Dendritic cell treated with granulocyte-macrophage colony-stimulating factor and Interleukin-4, amounts not matched to agents 40 ng/mL and 50 ng/mL, for 4 days (primary cell): ENCODE measurements around the gene IPO5.

Source experiments
- H3K27ac Mint-ChIP-seq: one replicate; pipeline ENCODE4 v1.8.0; 2022; ENCODE audit warnings: mild to moderate bottlenecking, mixed read lengths
- H3K27me3 Mint-ChIP-seq: one replicate; pipeline ENCODE4 v1.8.0; 2022; ENCODE audit warnings: mild to moderate bottlenecking, mixed read lengths
- H3K36me3 Mint-ChIP-seq: one replicate; pipeline ENCODE4 v1.8.0; 2022; ENCODE audit warnings: low read depth, mixed read lengths
- H3K4me1 Mint-ChIP-seq: one replicate; pipeline ENCODE4 v1.8.0; 2022; ENCODE audit warnings: low read depth, mixed read lengths
- H3K4me3 Mint-ChIP-seq: one replicate; pipeline ENCODE4 v1.8.0; 2022; ENCODE audit warnings: mild to moderate bottlenecking, moderate library complexity, mixed read lengths
- H3K9me3 Mint-ChIP-seq: one replicate; pipeline ENCODE4 v1.8.0; 2022; ENCODE audit warnings: mixed read lengths
- intact Hi-C: fragments of 100-400 bp; cut with micrococcal nuclease; formaldehyde crosslinking; loops from one replicate; pipeline ENCODE4 v1.15.0; 2022

The IPO5 gene

DNA sequence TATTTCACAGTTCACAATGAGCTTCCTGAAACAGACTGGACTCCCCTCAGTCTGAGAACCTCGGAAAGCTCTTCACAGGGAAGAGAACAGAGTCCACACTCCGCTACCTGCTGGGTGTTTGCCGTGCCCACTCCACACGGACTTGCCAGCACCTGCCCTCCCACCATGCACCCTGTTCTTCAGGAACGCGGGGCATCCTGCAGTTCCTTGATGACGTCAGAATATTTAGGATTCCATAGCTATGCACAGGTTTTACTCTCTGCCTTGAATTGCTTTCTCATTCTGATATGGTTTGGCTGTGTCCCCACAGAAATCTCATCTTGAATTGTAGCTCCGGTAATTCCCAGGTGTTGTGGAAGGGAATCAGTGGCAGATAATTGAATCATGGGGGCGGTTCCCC is 115.0 kb downstream of the IPO5 start:
- H3K27me3 Mint-ChIP-seq: no peaks in the 10 kb centered on the region
- no peaks in the 10 kb centered on the region for H3K9me3 Mint-ChIP-seq
- intact Hi-C loops: no loop called here
- H3K36me3 Mint-ChIP-seq: no peaks in the 10 kb centered on the region
- no peak overlapping the region for H3K27ac Mint-ChIP-seq
- no peaks in the 10 kb centered on the region for H3K4me1 Mint-ChIP-seq
- H3K4me3 Mint-ChIP-seq: no peak overlapping the region

DNA sequence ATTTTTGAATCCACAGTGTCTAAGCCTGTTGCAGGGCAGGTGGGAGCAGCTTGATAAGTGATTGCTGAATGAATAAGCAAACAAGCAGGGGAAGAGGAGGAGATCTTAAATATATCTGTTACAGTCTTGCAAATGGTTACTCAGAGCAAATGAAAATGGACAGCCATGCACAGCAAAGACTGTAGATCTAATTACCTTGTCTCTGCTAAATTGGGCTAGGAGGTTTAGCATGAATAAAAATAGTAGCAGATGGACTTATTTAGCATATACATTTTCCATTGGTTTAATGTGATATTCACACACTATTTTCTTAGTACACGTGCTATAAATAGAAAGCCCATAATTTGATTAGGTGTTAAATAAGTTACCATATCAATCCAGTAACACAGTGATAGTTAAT is 116.5 kb downstream of the IPO5 start:
- no peaks in the 10 kb centered on the region for H3K36me3 Mint-ChIP-seq
- no peak overlapping the region for H3K4me3 Mint-ChIP-seq
- no peaks in the 10 kb centered on the region for H3K9me3 Mint-ChIP-seq
- no peaks in the 10 kb centered on the region for H3K4me1 Mint-ChIP-seq
- no peaks in the 10 kb centered on the region for H3K27me3 Mint-ChIP-seq
- intact Hi-C loops: no loop called here
- no peak overlapping the region for H3K27ac Mint-ChIP-seq

DNA sequence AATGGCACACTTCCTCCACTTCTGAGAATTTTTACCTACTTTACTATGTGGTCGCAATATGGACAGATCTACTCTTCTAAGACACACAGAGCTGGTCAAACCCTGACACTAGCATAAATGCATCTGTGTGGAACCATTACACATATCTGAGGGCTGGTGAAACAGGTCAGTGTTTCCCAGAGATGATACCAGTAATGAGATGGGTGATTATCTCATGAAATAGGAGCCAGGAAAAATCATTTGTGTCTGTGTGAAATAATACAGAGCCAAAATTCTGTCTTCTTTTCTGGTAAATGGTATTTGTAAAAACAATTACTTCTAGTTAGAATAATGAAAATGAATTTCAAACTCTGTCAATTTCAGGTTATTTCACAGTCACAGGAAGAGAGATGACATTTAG is 117.8 kb downstream of the IPO5 start:
- Mint-ChIP-seq H3K27ac (no peak overlapping the region), H3K4me1 (no peaks in the 10 kb centered on the region), H3K9me3 (peaks cover 8% of the 10 kb centered on the region), H3K36me3 (no peaks in the 10 kb centered on the region), H3K27me3 (no peaks in the 10 kb centered on the region), H3K4me3 (no peak overlapping the region)
- intact Hi-C loops: no loop called here

DNA sequence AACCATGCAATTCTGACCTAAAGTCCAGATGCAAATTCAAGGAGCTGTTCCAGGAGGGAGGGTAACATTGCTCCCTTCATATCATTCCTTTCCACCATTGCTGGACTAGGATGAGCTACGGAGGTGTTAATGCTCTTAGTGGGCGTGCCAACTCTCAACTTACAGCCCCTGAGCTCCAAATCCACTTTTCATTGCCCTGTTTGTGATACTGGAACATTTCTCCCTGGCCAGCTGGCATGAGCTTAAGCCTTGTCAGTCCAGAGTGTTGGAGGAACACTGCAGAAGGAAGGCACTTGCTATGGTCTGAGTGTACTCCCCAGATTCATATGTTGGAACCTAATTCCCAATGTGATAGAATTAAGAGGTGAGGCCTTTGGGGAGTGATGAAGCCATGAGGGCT is 119.0 kb downstream of the IPO5 start:
- intact Hi-C loops: no loop called here
- H3K36me3 Mint-ChIP-seq: no peaks in the 10 kb centered on the region
- H3K4me3 Mint-ChIP-seq: no peak overlapping the region
- peaks cover 8% of the 10 kb centered on the region for H3K9me3 Mint-ChIP-seq
- no peaks in the 10 kb centered on the region for H3K4me1 Mint-ChIP-seq
- H3K27me3 Mint-ChIP-seq: no peaks in the 10 kb centered on the region
- no peak overlapping the region for H3K27ac Mint-ChIP-seq
